Endometrial microvascular endothelial cells (primary cell): ENCODE measurements around the gene ADH1A. TPM values are rescaled to one million over a fixed set of nuclear protein-coding genes. Genes with fewer than 3 reads are reported as not detected.
"Not testable (repeated sequence)": the region's sequence is repeated elsewhere in the genome, so short reads cannot be mapped to it uniquely, and the experiment has no call there.

Experiments used
- in situ Hi-C: cut with HindIII; loops from 2 replicates; pipeline ENCODE4 v1.10.0; 2017; ENCODE audit warnings: low sequenced_read_pairs, low pct_unique_long_range_greater_than_20kb; ENCODE audit errors: inconsistent ontology term
- total RNA-seq: library from RNA; depleted of rRNA; stranded (reverse); fragments of >200 nt; gene quantifications from one replicate; pipeline ENCODE4 v1.2.3, GENCODE V29; 2015; ENCODE audit errors: inconsistent ontology term

Gene ADH1A
- total RNA-seq: not detected

DNA sequence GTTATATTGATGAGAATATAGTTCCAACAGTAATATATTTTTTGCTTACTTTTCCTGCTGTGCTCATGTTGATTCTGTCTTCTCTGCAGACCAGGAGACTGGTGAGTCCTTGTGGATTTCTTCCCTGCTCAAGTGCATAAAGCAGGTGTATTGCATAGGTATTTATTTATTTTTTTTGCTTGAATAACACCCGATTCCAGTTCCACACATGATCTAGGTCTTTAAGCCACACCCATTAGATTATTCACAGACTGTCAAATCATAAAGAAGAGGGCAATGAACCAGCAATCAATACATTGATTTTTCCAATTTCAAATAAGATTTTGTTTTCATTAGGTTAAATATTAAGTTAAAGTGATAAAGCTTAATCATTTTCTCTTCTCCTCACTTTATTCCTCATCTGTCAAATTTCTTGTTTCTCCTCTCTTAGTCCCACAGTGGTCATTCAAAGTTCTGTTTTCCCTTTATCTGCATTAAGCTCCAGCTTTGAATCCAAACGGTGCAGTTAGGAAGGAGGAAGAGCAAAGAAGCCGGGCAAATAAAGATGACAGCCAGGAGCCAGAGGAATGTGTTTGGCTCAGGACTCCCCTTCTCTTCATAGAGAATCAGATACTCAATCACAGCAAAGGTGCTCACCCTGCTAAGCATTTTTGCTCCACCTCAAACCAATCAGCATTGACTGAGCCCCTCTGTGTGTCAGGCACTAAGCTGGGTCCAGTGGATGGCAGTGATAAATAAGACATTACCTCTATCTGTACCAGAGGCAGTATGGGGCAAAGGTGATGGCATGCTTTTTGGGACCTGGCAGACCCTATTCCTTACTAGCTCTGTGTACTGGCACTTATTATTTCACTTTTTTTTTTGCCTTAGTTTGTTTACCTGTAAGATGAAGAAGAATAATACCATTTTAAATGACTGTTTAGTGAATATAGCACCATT, at the start of gene ADH1A:
Gene ADH1A, minus strand, starts transcription at position 138 of the 939 bp plus-strand sequence. Its CDS starts 71 bp downstream, at position 67.
- in situ Hi-C loops: no loop called here

- in situ Hi-C loops: no loop called here
These were observed 48.4 kb upstream of the ADH1A start for GRCh38 chr4:99339172-99339571.

- in situ Hi-C loops: no loop called here
These were observed 45.8 kb upstream of the ADH1A start for GRCh38 chr4:99336553-99336952.

DNA sequence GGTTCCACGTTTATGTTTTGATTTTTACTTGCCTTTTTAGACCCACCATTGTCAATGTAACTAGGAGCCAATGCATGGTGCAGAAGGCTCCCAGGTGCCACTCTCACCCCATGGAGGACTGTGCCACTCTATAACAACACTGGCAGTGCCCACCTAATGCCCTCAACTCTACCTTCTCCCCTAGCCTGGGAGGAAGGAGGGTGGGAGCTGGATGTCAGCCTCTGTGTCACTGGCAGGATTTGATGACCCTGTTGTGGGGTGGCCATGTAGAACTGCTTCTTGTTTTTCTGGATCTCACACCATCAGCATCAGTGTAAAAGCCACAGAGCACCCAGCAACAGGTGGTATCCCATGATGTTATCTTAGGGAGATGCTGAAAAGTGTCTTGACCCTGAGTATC, 44.1 kb upstream of the ADH1A start:
- in situ Hi-C loops: no loop called here

DNA sequence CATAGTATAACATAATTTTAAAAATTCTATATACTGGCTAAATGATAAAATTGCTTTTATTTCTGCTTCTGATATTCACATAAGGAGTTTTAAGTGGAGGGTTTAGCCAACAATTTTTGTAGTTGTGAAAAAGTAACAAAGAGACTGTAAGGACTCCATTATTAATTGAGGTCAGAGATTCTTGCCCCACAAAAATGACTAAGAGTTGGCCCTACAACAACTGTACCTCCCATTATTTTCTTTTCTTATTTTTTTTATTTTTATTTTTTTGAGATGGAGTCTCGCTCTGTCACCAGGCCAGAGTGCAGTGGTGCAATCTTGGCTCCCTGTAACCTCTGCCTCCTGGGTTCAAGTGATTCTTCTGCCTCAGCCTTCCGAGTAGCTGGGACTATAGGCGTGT, 39.9 kb upstream of the ADH1A start:
- in situ Hi-C loops: no loop called here

DNA sequence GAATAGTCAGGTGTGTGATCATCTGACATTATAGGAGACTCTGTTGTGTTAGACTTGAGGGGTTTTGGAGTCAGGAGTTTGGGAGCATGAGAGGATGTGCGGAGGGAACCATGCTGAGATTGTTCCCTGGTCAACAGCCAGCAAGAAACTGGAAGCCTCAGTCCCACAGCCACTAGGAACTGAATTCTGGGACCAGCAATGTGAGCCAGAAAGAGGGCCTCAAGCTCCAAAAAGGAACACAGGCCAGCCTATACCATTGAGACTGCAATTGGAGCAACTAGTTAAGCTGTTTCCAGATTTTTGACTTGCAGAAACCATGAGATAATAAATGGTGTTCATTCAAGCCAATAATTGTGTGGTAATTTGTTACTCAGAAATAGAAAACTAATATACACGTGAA, 39.1 kb upstream of the ADH1A start:
- in situ Hi-C loops: no loop called here

GRCh38 chr4:99324979-99325378, 34.2 kb upstream of the ADH1A start:
- in situ Hi-C loops: no loop called here

- in situ Hi-C loops: no loop called here
These were observed 33.6 kb upstream of the ADH1A start for GRCh38 chr4:99324361-99324760.

DNA sequence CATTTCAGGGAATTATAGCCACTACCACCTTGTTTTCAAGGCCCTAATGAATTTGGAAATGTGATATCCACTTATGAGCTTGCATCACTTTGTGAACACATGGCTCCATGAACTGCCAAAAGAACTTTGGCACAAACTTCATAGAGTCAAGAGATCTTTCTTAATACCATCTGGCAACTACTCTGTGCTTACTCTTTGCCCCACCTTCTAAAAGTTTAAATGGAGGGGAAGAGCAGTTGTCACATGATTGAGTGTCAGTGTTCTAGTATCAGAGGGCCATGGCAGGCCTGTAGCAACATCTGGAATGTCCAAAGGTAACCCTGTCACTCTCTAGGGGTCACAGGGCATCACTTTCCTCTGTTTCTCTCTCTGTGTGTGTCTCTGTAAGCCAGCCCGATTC, 33.0 kb upstream of the ADH1A start:
- in situ Hi-C loops: no loop called here

- in situ Hi-C loops: no loop called here
These were observed 30.7 kb upstream of the ADH1A start, which contains the start of gene ADH1B for GRCh38 chr4:99321241-99322191. ADH1B (minus strand) TSS chr4:99321401; CDS start chr4:99321331, 70 bp downstream.

DNA sequence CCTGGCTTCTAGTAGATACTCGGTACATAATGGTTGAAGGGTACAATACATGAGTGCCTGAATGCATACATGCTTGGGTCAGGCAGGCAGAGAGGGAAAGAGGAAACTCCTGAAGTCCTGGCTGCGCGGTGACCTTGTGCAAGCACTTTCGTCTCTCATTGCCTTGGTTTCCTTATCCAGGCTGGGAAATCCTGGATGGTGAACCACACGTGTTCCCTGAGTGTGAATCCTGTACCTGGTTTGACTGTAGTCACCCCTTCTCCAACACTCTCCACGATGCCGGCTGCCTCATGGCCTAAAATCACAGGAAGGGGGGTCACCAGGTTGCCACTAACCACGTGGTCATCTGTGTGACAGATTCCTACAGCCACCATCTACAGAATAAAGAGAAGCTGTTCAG, 27.0 kb upstream of the ADH1A start:
- in situ Hi-C loops: not testable (repeated sequence)

DNA sequence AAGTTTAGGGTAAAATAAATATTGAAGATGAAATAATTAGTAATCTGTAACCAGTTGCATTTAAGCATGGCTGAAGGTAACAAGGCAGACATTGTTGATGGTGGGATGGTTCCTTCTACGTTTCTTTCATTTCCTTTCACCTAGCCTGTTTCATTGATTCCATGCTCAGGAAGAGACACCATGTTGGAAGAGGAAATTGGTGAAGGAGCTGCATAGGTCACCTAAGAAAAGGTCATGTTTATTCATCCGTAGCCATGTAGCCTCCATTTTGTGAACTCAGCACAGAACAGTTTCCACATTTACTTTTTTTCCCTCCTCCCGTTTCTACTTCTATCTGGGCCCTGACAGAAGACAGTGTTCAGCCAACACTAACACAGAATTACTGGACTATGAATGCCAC, 26.6 kb upstream of the ADH1A start:
- in situ Hi-C loops: no loop called here

GRCh38 chr4:99315839-99316238, 25.1 kb upstream of the ADH1A start:
- in situ Hi-C loops: no loop called here

- in situ Hi-C loops: no loop called here
These were observed 23.4 kb upstream of the ADH1A start for GRCh38 chr4:99314211-99314610.

- in situ Hi-C loops: no loop called here
These were observed 19.6 kb upstream of the ADH1A start for GRCh38 chr4:99310389-99310788.

DNA sequence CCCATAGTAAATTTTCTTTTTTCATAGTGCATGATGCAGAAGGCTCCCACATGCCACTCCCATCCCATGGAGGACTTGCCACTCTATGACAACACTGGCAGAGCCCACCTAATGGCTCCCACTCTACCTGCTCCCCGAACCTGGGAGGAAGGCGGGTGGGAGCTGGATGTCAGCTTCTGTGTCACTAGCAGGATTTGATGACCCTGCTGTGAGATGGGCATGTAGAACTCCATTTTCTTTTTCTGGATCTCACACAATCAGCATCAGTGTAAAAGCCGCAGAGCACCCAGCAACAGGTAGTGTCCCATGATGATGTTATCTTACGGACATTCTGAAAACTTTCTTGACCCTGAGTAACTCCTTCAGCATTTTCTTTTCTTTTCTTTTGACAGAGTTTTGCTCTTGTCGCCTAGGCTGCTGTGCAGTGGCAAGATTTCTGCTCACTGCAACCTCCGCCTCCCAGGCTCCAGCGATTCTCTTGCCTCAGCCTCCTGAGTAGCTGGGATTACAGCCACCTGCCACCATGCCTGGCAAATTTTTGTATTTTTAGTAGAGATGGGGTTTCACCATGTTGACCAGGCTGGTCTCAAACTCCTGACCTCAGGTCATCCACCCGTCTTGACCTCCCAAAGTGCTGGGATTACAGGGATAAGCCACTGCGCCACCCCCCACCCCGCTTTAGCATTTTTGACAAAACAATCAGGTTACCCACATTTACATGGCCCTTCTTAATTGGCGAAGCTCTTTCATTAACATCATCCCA, 15.0 kb upstream of the ADH1A start:
- in situ Hi-C loops: no loop called here

DNA sequence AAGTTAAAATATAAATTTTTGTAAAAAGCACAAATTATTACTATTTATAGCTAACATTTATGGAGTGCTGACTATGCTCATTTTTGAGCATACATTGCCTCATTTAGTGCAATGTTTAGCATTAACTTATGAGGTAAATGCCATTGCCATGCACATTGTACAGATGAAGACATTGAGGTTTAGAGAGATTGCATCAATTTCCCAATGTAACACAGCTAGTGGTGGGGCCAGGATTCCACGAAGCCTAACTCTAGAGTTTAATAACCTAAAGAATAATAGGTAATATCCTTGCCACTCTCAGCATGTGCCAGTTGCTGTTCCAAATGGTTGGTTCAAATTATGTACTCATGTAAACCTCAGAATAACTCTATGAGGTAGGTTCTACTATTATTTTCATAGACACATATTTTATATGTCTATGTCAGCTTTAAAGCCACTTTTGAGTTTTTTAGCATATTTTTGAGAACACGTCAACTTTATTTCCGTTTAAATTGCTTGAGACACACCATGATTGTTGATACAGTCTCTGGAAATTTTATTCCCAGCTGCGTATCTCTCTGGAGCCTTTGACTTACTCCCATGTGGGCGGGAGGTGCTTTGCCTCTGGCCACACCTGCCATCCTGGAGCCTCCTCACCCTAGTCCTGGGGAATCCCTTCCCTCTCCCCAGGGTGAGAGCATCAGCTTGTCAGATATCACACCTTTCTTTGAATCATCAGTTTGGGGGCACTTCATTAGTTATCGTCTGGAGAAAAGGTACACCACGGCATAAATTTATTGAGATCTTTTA, 10.8 kb upstream of the ADH1A start:
- in situ Hi-C loops: no loop called here

DNA sequence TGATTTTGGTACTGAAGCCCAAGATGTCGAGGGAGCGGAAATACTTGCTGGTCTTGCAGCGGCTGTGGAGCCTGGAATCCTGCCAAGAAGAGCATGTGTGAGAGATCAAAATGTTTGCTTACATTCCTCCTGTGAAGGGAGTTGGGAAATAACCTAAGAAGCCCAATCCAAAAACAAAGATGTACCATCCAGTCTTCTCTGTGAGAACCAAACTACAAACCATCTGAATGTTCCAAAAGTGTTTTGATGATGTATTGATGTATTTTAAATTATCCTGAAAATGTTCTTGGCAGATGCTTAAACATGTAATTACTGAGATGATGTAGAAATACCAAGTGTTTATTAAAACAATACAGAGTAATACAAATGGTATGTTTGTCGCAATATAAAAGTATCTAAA, 10.1 kb upstream of the ADH1A start:
- in situ Hi-C loops: no loop called here
